Measurements from ENCODE around the gene B4GALT1.

DNA sequence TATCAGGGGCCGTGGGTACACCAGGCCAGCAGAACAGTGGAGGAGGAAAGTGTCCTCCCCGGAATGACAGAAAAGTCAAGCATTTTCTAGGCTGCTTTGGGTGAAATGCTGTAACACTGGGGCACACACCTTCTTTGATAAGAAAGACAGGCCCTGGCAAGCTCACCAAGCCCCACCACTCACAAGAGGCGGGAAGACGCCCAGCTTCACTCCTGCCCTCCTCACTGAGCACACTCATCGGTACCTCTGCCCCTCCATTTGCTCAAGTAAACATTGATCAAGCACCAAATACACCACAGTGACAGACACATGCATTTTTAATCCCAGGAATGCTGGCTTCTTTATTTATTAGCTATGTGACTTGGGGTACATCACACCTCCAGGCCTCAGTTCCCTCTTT is 43.1 kb downstream of the B4GALT1 start:
- no peak for TF ChIP-seq POLR2A (IDR thresholded peaks at IDR 0.05)
- TF ChIP-seq CTCF (IDR thresholded peaks at IDR 0.05) = no peak

All from body of pancreas (tissue), 4 donors.